HG03378 (cell line): ENCODE measurements around the gene PTPRN2.
"Not testable (repeated sequence)": the region's sequence is repeated elsewhere in the genome, so short reads cannot be mapped to it uniquely, and the experiment has no call there.

ENCODE experiments used
- ATAC-seq: cut with Tn5 transposase; IDR thresholded peaks from one replicate; pipeline ENCODE4 v1.9.1; 2021; ENCODE audit warnings: mild to moderate bottlenecking, moderate library complexity; ENCODE audit not compliant: unreplicated experiment

The PTPRN2 gene

GRCh38 chr7:158315881-158316280 lies 271.7 kb downstream of the PTPRN2 start:
- ATAC-seq, result no peak

- ATAC-seq, result no peak
These were observed 272.3 kb downstream of the PTPRN2 start for GRCh38 chr7:158315326-158315725.

GRCh38 chr7:158314394-158314793 lies 273.2 kb downstream of the PTPRN2 start:
- no peak for ATAC-seq

- no peak for ATAC-seq
These were observed 273.7 kb downstream of the PTPRN2 start for GRCh38 chr7:158313931-158314330.

GRCh38 chr7:158312789-158313188 lies 274.8 kb downstream of the PTPRN2 start:
- no peak for ATAC-seq

GRCh38 chr7:158311791-158312190 lies 275.8 kb downstream of the PTPRN2 start:
- ATAC-seq, result no peak

GRCh38 chr7:158310924-158311666 lies 276.5 kb downstream of the PTPRN2 start:
- no peak for ATAC-seq

GRCh38 chr7:158309868-158310763 lies 277.5 kb downstream of the PTPRN2 start:
- no peak for ATAC-seq

GRCh38 chr7:158308001-158308400 lies 279.6 kb downstream of the PTPRN2 start:
- ATAC-seq, result no peak

GRCh38 chr7:158304072-158304471 lies 283.6 kb downstream of the PTPRN2 start:
- ATAC-seq, result not testable (repeated sequence)

- ATAC-seq, result no peak
These were observed 284.5 kb downstream of the PTPRN2 start for GRCh38 chr7:158303121-158303520.

GRCh38 chr7:158302274-158303070 lies 285.2 kb downstream of the PTPRN2 start:
- no peak for ATAC-seq

GRCh38 chr7:158301207-158301606 lies 286.4 kb downstream of the PTPRN2 start:
- no peak for ATAC-seq

GRCh38 chr7:158300427-158300826 lies 287.2 kb downstream of the PTPRN2 start:
- ATAC-seq, result no peak

- ATAC-seq, result no peak
These were observed 288.0 kb downstream of the PTPRN2 start for GRCh38 chr7:158299607-158300006.

- no peak for ATAC-seq
These were observed 290.9 kb downstream of the PTPRN2 start for GRCh38 chr7:158296798-158297104.

GRCh38 chr7:158295966-158296797 lies 291.4 kb downstream of the PTPRN2 start:
- ATAC-seq, result no peak

- ATAC-seq, result not testable (repeated sequence)
These were observed 293.0 kb downstream of the PTPRN2 start for GRCh38 chr7:158294468-158295215.

GRCh38 chr7:158292948-158293347 lies 294.7 kb downstream of the PTPRN2 start:
- no peak for ATAC-seq

- ATAC-seq, result no peak
These were observed 295.6 kb downstream of the PTPRN2 start for GRCh38 chr7:158291998-158292397.
